AG04450 (cell line): ENCODE measurements around the gene MMEL1. TPM values are rescaled to one million over a fixed set of nuclear protein-coding genes. Genes with fewer than 3 reads are reported as not detected.

Experiments
- CTCF ChIA-PET: fragments of 300-600, 350-600 bp; formaldehyde crosslinking; extraction: SDS; loops from one replicate; lab custom pipeline; 2022; ENCODE audit warnings: antibody characterized with exemption, inconsistent platforms; lab: Charles Lee
- POLR2A ChIA-PET: fragments of 350-600 bp; formaldehyde crosslinking; extraction: SDS; loops from one replicate; lab custom pipeline; 2021; ENCODE audit warnings: antibody characterized with exemption, inconsistent platforms; lab: Yijun Ruan, JAX
- DNase-seq: peaks from one replicate; pipeline ENCODE4 v3.0.0-alpha.2; 2011; ENCODE audit warnings: low read depth, low spot score
- H3K27ac ChIP-seq: one replicate; pipeline ENCODE4 v1.5.1; 2012; ENCODE audit warnings: low read depth, low read length, control low read depth
- H3K27me3 ChIP-seq: one replicate; pipeline ENCODE4 v1.6.0; 2012; ENCODE audit warnings: low read length; ENCODE audit not compliant: control insufficient read depth, insufficient read depth
- H3K4me3 ChIP-seq: 2 replicates; pipeline ENCODE4 v1.5.1; 2011; ENCODE audit warnings: mild to moderate bottlenecking, low read depth, low read length, control low read depth
- H3K9me3 ChIP-seq: 2 replicates; pipeline ENCODE4 v1.5.1; 2012; ENCODE audit warnings: low read length; ENCODE audit not compliant: control insufficient read depth, insufficient read depth
- polyA plus RNA-seq: library from polyadenylated mRNA; depleted of rRNA; stranded (reverse); fragments of >200 nt; gene quantifications from 2 replicates; pipeline ENCODE4 v1.2.3, GENCODE V29; 2011
- TF ChIP-seq, protein P1 (sequence below): IDR thresholded peaks from 2 replicates; pipeline ENCODE4 v1.5.1; 2011; ENCODE audit warnings: low read depth, low read length, control low read depth, inconsistent platforms

Gene MMEL1
- polyA plus RNA-seq, 1 experiment = 0.21 TPM

DNA sequence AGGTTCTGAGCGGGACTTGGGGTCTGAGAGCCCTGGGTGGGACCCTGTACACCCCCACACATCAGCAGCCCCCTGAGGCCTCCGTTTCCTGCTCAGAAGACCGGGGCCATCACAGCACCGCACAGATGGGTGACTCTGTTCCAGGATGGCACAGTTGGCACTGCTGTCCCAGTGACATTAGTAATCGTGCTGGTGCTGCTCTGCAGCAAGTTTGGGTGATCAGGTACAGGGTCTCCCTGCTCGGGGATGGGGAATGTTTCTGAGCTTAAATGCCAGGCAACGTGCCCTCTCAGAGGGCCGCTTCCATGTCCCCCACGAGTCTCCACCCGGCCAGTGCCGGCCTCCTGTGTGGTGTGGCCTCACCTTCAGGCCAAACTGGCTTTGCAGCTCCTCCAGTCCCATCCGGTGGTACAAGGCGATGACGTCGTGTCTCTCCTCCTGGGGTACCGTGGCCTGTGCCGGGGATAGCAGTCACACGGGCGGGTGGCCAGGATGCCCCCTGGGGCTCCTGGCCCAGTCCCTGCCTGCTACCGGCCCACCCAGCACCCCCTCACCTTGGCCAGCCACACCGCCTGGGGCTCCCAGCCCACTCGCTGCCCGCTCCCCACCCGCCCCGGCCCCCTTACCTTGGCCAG, 29.2 kb downstream of the MMEL1 start:
- peaks cover 8% of the 10 kb centered on the region for H3K27me3 ChIP-seq
- DNase-seq = no peak
- POLR2A ChIA-PET = no interaction called here
- peaks cover 6% of the 10 kb centered on the region for H3K9me3 ChIP-seq
- TF ChIP-seq, protein P1, sequence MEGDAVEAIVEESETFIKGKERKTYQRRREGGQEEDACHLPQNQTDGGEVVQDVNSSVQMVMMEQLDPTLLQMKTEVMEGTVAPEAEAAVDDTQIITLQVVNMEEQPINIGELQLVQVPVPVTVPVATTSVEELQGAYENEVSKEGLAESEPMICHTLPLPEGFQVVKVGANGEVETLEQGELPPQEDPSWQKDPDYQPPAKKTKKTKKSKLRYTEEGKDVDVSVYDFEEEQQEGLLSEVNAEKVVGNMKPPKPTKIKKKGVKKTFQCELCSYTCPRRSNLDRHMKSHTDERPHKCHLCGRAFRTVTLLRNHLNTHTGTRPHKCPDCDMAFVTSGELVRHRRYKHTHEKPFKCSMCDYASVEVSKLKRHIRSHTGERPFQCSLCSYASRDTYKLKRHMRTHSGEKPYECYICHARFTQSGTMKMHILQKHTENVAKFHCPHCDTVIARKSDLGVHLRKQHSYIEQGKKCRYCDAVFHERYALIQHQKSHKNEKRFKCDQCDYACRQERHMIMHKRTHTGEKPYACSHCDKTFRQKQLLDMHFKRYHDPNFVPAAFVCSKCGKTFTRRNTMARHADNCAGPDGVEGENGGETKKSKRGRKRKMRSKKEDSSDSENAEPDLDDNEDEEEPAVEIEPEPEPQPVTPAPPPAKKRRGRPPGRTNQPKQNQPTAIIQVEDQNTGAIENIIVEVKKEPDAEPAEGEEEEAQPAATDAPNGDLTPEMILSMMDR = no peak
- CTCF ChIA-PET = no interaction called here
- H3K4me3 ChIP-seq = no peak overlapping the region
- no peak overlapping the region for H3K27ac ChIP-seq

DNA sequence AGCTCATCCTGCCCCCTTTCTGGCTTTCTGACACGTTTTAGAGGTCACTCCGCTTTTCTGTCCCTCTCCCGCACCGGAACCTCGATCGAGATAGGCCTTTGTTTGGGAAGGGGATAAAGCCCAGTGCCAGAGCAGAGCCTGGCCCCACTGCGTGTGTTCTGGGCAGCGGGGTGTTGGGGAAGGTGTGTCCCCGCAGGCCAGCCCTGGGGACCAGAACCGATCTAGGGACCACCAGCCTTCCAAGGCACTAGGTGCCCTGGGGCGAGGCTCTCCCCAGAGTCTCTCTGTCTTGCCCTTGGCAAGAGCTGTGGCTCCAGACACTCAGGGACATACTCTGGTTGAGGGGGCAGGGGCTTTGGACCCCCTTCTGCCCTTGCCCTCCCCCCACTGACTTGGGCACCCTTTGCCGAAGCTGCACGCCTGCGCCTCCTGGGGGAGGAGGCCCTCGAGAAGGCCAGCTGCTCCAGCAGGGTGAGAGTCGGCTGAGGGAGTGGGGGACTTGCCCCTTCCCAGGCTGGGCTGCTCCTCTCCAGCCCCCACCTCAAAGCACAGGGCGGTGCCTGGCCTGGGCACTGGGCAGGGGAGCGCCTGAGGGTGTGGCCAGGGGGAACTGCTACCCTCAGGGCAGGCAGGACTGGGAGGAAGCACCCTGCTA, 29.8 kb downstream of the MMEL1 start:
- TF ChIP-seq, protein P1 = no peak

DNA sequence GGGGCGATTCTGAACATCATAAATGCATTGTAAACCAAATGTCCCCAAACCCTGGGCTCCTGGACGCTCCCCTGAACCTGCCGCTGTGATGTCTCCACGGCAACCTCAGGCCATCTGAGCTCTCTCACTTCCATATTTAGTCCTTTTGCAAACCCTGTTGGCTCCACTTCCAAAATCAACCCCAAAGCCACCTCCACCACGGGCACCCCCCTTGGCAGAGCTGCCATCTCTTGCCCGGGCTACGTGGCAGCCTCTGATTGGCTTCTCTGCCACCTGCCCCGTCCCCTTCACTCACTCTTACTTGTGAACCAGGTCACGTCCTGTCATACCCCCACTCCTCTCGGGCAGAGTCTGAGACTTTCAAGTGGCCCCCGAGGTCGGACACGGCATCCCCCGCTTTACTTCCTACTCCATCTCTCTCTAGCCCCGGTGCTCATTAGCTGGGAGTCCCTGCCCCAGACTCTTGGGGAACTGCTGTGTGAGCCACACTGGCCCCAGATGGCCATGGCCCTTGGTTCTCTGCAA, 30.4 kb downstream of the MMEL1 start:
- TF ChIP-seq, protein P1 = no peak
- ChIA-PET CTCF (no interaction called here), POLR2A (interaction anchor here (0.6 kb wide), 1 partner anchor 189 kb away, joined by 3 read pairs; no protein-coding TSS in a partner anchor)
- no peak overlapping the region for H3K27ac ChIP-seq
- peaks cover 2% of the 10 kb centered on the region for H3K27me3 ChIP-seq
- no peaks in the 10 kb centered on the region; the same call in none of the 2 replicates for H3K9me3 ChIP-seq
- H3K4me3 ChIP-seq = no peak overlapping the region
- no peak for DNase-seq

More for the DNA sequence above, 29.8 kb downstream of the MMEL1 start:
- DNase-seq = no peak
- POLR2A ChIA-PET = interaction anchor here (0.6 kb wide), 1 partner anchor 190 kb away, joined by 3 read pairs; no protein-coding TSS in a partner anchor
- CTCF ChIA-PET = no interaction called here
- H3K4me3 ChIP-seq = no peak overlapping the region
- H3K27me3 ChIP-seq = peaks cover 7% of the 10 kb centered on the region
- no peak overlapping the region for H3K27ac ChIP-seq
- H3K9me3 ChIP-seq = peaks cover 5% of the 10 kb centered on the region

DNA sequence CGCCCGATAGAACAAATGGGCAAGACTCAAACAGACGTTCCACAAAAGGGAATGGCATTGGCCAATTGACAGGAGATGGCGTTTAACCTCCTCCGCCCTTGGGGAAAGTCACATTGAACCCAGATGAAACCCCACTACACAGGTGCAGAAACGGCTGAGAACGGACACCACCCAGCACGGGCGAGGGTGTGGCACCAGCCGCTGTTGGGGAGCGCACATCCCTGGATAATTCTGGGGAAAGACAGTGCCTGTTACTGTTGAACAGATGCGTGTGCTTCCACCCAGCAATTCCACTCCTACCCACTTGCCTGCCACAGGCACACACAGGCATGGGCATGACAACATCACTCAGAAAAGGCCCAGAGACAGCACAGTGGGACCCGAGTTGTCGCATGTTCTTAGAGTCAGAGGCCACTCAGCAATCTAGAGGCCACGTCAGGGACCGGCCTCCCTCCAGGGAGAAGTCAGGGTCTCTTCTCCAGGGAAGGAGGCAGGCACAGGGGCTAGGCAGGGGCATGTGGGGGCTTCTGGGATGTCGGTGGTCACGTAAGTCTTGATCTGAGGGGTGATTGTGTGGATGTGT, 31.0 kb downstream of the MMEL1 start:
- DNase-seq = no peak
- Histone ChIP-seq H3K9me3 (no peaks in the 10 kb centered on the region; the same call in none of the 2 replicates), H3K27me3 (no peaks in the 10 kb centered on the region), H3K27ac (no peak overlapping the region), H3K4me3 (no peak overlapping the region)
- ChIA-PET POLR2A (no interaction called here), CTCF (no interaction called here)
- TF ChIP-seq, protein P1 = no peak
